ENCODE data around the gene PITPNM3. TPM values are rescaled to one million over a fixed set of nuclear protein-coding genes. Genes with fewer than 3 reads are reported as not detected.

PITPNM3 gene
- polyA plus RNA-seq, 3 donors = 0.29 TPM; not detected in 2

GRCh38 chr17:6430769-6431168, 125.6 kb downstream of the PITPNM3 start:
- TF ChIP-seq CTCF (IDR thresholded peaks at IDR 0.05) = no peak
- Histone ChIP-seq H3K4me3 (replicated peaks in 1 of 3; ENCODE audit: low read depth in 2 of 3, low read length in 3 of 3) (no peak overlapping the region), H3K9me3 (replicated peaks in 1 of 2; ENCODE audit: control insufficient read depth in 1 of 2, insufficient read depth in 1 of 2, low read length in 2 of 2) (peaks cover 10 to 14% of the 10 kb centered on the region in 2 donors), H3K36me3 (replicated peaks in 1 of 2; ENCODE audit: control insufficient read depth in 1 of 2, insufficient read depth in 2 of 2, low read length in 2 of 2) (no peaks in the 10 kb centered on the region), H2AFZ (ENCODE audit: insufficient read depth, low read depth, low read length, poor library complexity, severe bottlenecking) (no peak overlapping the region), H3K4me2 (replicated peaks; ENCODE audit: extremely low read depth, low read length, poor library complexity, severe bottlenecking) (no peak overlapping the region), H3K79me2 (ENCODE audit: insufficient read depth, low read length) (no peaks in the 10 kb centered on the region), H3K27ac (ENCODE audit: low read depth in 1 of 2, low read length in 2 of 2) (no peak overlapping the region), H3K27me3 (ENCODE audit: control insufficient read depth in 2 of 2, insufficient read depth in 2 of 2, low read length in 2 of 2) (peaks cover 0 to 54% of the 10 kb centered on the region in 2 donors), H4K20me1 (ENCODE audit: insufficient read depth, low read length) (no peaks in the 10 kb centered on the region), H3K4me1 (ENCODE audit: control insufficient read depth in 1 of 2, insufficient read depth in 2 of 2, low read length in 2 of 2) (peaks cover 15 to 18% of the 10 kb centered on the region in 2 donors), H3K9ac (ENCODE audit: insufficient read depth, low read length, poor library complexity, severe bottlenecking) (no peak overlapping the region)
- Mint-ChIP-seq H3K27ac (no peak overlapping the region), H3K36me3 (peaks cover 2 to 6% of the 10 kb centered on the region in 2 donors), H3K27me3 (ENCODE audit: low read depth in 3 of 3) (peaks cover 41 to 65% (median 45%) of the 10 kb centered on the region in 3 donors), H3K4me3 (peak overlapping the region in 1 of 2 donors; percentile 57), H3K9me3 (peaks cover 6 to 21% (median 16%) of the 10 kb centered on the region in 7 donors), H3K4me1 (peaks cover 23% of the 10 kb centered on the region)
- no peak for DNase-seq
- intact Hi-C loops (cut with micrococcal nuclease) = loop anchor here in 1 of 2 donors (10.0 kb wide), 1 partner anchor 726 kb away; no protein-coding TSS in a partner anchor

GRCh38 chr17:6429266-6429665, 127.1 kb downstream of the PITPNM3 start:
- intact Hi-C loops (cut with micrococcal nuclease) = loop anchor here in 1 of 2 donors (10.0 kb wide), 1 partner anchor 724 kb away; no protein-coding TSS in a partner anchor
- 96% methylated on average over 7 of the region's 7 CpGs for WGBS (ENCODE audit: insufficient coverage)
- peaks cover 43 to 71% (median 56%) of the 10 kb centered on the region in 3 donors for H3K27me3 Mint-ChIP-seq (ENCODE audit: low read depth in 3 of 3)

More at GRCh38 chr17:6429266-6429665, 127.1 kb downstream of the PITPNM3 start:
- Histone ChIP-seq H3K9ac (ENCODE audit: insufficient read depth, low read length, poor library complexity, severe bottlenecking) (no peak overlapping the region), H4K20me1 (ENCODE audit: insufficient read depth, low read length) (no peaks in the 10 kb centered on the region), H3K27ac (ENCODE audit: low read depth in 1 of 2, low read length in 2 of 2) (no peak overlapping the region), H3K4me1 (ENCODE audit: control insufficient read depth in 1 of 2, insufficient read depth in 2 of 2, low read length in 2 of 2) (peaks cover 15 to 18% of the 10 kb centered on the region in 2 donors), H3K4me3 (replicated peaks in 1 of 3; ENCODE audit: low read depth in 2 of 3, low read length in 3 of 3) (no peak overlapping the region), H2AFZ (ENCODE audit: insufficient read depth, low read depth, low read length, poor library complexity, severe bottlenecking) (no peak overlapping the region), H3K36me3 (replicated peaks in 1 of 2; ENCODE audit: control insufficient read depth in 1 of 2, insufficient read depth in 2 of 2, low read length in 2 of 2) (no peaks in the 10 kb centered on the region), H3K9me3 (replicated peaks in 1 of 2; ENCODE audit: control insufficient read depth in 1 of 2, insufficient read depth in 1 of 2, low read length in 2 of 2) (peaks cover 10 to 14% of the 10 kb centered on the region in 2 donors), H3K79me2 (ENCODE audit: insufficient read depth, low read length) (no peaks in the 10 kb centered on the region), H3K27me3 (ENCODE audit: control insufficient read depth in 2 of 2, insufficient read depth in 2 of 2, low read length in 2 of 2) (peaks cover 0 to 65% of the 10 kb centered on the region in 2 donors), H3K4me2 (replicated peaks; ENCODE audit: extremely low read depth, low read length, poor library complexity, severe bottlenecking) (no peak overlapping the region)
- Mint-ChIP-seq H3K36me3 (peaks cover 2 to 6% of the 10 kb centered on the region in 2 donors), H3K4me3 (peak overlapping the region in 1 of 2 donors; percentile 75), H3K27ac (no peak overlapping the region), H3K9me3 (peaks cover 6 to 21% (median 16%) of the 10 kb centered on the region in 7 donors), H3K4me1 (peaks cover 23% of the 10 kb centered on the region)
- DNase-seq = no peak
- no peak for TF ChIP-seq CTCF (IDR thresholded peaks at IDR 0.05)
